Measurements from ENCODE around the gene VANGL2.

VANGL2 gene

DNA sequence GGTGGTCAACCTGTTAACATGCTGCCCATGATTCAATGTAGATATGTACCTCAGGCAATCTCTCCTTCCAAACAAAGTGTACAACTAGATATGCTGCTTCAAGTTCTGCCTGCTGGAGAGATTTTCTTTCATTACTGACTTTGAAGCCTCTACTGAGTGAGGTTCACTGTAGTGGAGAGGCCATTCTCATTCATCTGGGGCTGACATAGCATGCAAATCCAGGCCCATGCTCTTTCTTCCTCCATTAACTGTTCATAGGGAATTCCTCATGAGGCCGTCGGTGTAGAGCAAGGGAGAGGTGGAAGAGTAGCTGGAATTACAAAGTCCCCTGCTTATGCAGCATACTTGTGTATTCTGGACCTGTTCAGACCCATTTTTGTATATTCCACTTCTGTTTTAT is 38.6 kb downstream of the VANGL2 start:
- Mint-ChIP-seq H3K4me1 (ENCODE audit: low read depth) (peaks cover 69% of the 10 kb centered on the region), H3K27me3 (no peaks in the 10 kb centered on the region), H3K27ac (peak overlapping the region; percentile 91), H3K36me3 (ENCODE audit: low read depth) (peaks cover 18% of the 10 kb centered on the region), H3K4me3 (peak overlapping the region; percentile 67), H3K9me3 (peaks cover 24% of the 10 kb centered on the region)

DNA sequence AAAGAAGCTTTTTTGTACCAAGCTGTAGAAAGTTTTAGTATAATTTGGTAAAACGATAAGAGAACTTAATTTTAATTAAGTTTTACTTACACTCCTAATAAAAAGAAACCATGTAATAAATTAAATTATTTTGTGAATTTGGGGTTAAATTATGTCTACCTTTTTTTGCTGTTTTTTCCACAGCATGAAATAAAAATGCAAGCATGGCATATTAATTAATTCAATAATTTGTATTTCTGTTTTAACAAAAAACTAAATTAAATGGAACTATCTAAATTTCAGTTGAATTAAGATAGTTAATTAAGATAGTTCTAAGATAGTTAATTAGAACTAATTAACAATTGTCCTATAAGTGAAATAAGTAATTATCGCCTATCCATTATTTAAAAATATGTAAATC is 39.4 kb downstream of the VANGL2 start:
- Mint-ChIP-seq H3K9me3 (peaks cover 16% of the 10 kb centered on the region), H3K36me3 (ENCODE audit: low read depth) (peaks cover 10% of the 10 kb centered on the region), H3K4me3 (no peak overlapping the region), H3K27ac (no peak overlapping the region), H3K27me3 (no peaks in the 10 kb centered on the region), H3K4me1 (ENCODE audit: low read depth) (peaks cover 69% of the 10 kb centered on the region)

DNA sequence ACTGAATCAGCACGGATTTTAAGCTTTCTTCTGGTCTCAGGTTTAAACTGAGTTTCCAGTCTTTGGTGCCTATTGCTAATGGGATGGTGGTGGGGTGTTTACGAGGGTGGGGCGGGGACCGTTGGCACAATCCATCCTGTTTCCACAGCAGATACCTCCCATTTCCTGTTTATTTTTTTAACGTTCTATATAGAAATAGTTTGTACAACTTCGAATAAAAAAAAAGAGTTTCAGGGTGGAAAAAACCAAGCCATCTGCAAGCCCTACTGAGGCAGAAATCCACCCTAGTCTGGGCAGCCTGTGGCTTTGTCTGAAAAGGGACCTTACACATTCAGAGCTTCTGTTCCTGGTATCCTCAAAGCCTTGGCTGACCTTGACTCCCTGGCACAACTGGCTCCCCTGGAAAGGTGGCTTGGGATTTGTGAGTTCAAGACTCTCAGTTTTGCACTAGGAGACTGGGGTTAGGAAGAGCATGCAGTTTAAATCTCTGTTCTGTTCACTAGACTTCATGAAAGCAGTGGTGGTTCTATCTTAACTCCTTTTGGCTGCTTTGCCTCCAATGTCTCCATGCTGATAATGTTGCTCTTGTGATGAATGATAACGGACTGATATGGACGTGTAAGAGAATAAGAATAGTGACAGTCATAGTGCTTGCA is 46.7 kb downstream of the VANGL2 start:
- Mint-ChIP-seq H3K4me1 (ENCODE audit: low read depth) (peaks cover 82% of the 10 kb centered on the region), H3K27me3 (no peaks in the 10 kb centered on the region), H3K36me3 (ENCODE audit: low read depth) (peaks cover 3% of the 10 kb centered on the region), H3K4me3 (peak overlapping the region; percentile 34), H3K27ac (peak overlapping the region; percentile 56), H3K9me3 (no peaks in the 10 kb centered on the region)

DNA sequence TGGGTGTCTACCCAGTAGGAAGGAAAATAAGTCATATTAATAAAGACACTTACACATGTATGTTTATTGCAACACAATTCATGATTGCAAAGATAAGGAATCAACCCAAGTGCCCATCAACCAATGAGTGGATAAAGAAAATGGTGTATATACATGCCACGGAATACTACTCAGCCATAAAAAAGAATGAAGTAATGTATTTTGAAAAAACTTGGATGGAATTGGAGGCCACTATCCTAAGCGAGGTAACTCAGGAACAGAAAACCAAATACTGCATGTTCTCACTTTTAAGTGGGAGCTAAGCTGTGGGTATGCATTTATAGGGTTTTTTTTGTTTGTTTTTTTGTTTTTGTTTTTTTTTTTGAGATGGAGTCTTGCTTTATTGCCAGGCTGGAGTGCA is 49.1 kb downstream of the VANGL2 start:
- Mint-ChIP-seq H3K9me3 (no peaks in the 10 kb centered on the region), H3K4me3 (no peak overlapping the region), H3K27ac (no peak overlapping the region), H3K36me3 (ENCODE audit: low read depth) (peaks cover 9% of the 10 kb centered on the region), H3K27me3 (no peaks in the 10 kb centered on the region), H3K4me1 (ENCODE audit: low read depth) (peaks cover 86% of the 10 kb centered on the region)

DNA sequence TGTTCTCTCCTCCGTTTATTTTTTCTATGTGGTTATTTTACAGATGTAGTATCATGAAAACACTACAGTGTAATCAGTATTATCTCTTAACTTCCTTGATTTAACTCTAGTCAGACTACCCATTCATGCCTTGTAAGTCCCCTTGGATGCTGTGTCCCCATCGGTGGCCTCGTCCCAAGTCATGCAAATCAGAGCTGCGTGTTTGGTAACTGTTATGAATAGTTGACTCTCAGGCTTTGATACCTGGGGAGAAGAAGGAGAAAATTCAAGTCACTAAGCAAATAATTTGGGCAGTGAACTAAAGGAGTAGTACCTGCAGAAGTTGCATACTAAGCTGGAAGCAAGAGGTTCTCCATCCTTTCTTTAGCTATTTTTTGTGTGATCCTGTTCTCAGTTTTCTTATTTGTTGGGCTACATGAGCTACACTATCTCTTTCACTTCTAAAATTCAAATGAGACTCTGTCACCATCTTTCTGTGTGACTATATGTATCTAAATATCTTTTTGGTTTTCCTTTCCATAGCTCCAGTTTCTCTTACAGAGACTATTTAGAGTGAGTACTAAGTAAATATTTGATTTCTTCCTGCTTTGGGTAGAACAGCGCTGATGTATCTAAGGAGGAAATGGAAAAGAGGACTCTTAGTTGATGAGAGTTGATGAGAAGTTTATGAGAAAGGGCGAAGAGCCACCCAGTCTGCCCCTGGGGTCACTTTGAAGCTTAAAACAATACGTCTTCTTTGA is 50.9 kb downstream of the VANGL2 start:
- Mint-ChIP-seq H3K4me1 (ENCODE audit: low read depth) (peaks cover 88% of the 10 kb centered on the region), H3K4me3 (peak overlapping the region; percentile 54), H3K27ac (peak overlapping the region; percentile 99), H3K36me3 (ENCODE audit: low read depth) (peaks cover 9% of the 10 kb centered on the region), H3K9me3 (no peaks in the 10 kb centered on the region), H3K27me3 (no peaks in the 10 kb centered on the region)

DNA sequence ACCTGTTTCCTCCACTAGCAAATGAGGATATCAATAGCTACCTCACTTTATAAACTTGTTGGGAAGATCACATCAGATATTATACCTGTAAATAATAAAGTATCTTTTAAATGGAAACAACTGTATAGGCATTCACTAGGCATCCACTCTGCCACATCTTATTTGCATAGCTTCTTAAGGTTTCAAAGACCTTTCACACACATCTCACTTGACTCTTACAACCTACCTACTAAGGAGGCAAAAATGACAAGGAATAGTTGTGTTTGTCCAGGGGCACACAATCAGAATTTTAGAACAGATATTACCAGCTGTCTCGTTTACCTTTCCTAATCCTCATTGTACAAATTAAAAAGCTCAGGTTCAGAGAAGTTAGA is 51.5 kb downstream of the VANGL2 start:
- Mint-ChIP-seq H3K4me1 (ENCODE audit: low read depth) (peaks cover 88% of the 10 kb centered on the region), H3K27ac (peak overlapping the region; percentile 99), H3K4me3 (peak overlapping the region; percentile 54), H3K36me3 (ENCODE audit: low read depth) (peaks cover 9% of the 10 kb centered on the region), H3K9me3 (no peaks in the 10 kb centered on the region), H3K27me3 (no peaks in the 10 kb centered on the region)

DNA sequence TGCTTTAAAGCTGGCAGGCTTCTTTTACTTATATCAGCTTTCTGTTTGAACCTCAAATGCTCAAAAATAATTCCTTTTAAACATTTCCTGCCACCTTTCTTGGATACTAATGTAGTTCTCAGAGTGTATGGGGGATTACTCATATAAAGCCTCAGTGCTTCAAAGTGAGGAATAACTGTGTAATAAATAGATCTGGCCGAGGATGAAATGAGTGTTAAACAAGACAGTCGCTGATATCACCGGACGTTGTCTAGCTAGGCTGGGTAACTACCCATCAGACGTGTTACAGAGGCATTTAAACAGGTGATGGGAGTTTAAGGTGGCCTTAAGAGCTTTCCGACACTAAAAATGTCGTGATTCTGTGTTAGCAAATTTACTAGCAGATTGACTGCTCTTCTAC is 53.1 kb downstream of the VANGL2 start:
- Mint-ChIP-seq H3K27me3 (no peaks in the 10 kb centered on the region), H3K4me1 (ENCODE audit: low read depth) (peaks cover 89% of the 10 kb centered on the region), H3K9me3 (no peaks in the 10 kb centered on the region), H3K36me3 (ENCODE audit: low read depth) (peaks cover 18% of the 10 kb centered on the region), H3K4me3 (peak overlapping the region; percentile 64), H3K27ac (peak overlapping the region; percentile 99)

DNA sequence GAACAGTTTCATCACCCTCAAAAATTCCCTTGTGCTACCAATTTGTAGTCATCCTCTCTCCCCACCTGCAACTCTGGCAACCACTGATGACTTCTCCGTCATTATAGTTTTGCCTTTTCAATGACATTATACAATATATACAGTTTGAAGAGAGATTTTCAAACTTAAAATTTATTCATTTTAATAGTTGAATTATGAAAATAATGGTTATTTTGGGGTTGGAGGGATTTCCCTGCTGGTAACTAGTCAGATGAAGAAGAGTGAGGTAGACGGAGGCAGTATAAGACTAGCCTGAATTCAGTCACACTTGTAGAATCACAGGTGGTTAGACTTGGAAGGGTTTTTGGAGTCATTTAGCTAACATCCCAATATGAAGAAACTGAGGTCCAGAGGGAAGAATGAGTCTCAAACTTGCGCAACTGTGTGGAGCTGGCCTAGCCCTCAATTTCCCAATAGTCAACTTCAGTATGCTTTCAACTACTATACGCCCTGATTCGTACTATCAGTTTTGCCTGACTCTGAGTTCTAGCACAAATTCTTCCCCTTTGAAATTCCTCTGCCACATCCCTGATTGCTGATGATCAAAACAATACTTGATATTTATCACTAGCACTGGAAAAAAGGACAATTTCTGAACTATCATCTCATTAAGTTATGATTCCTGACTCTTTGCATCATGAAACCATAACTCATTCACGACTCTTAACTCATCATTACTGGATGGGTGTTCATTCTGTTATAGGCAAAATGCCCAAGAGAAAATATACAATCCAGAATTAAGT is 54.2 kb downstream of the VANGL2 start:
- peak overlapping the region; percentile 97 for H3K27ac Mint-ChIP-seq
- no peaks in the 10 kb centered on the region for H3K9me3 Mint-ChIP-seq
- H3K4me3 Mint-ChIP-seq, result peak overlapping the region; percentile 8
- peaks cover 94% of the 10 kb centered on the region for H3K4me1 Mint-ChIP-seq (ENCODE audit: low read depth)
- H3K27me3 Mint-ChIP-seq, result no peaks in the 10 kb centered on the region
- H3K36me3 Mint-ChIP-seq (ENCODE audit: low read depth), result peaks cover 18% of the 10 kb centered on the region

DNA sequence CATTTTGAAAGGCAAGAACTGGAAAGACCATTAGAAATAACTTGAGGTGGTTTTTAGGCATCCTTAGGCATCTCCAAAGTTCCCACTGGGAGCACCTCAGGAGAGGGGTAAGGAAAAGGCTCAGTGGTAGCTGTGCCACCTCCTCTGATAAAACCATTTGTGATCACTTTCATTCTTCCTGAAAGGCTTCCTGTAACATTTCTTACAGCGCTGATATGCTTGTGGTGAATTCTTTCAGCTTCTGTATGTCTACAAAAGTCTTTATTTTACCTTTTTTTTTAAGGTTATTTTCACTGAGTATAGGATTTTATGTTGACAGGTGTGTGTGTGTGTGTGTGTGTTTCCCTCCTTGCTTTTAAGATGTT is 54.8 kb downstream of the VANGL2 start:
- Mint-ChIP-seq H3K4me3 (peak overlapping the region; percentile 38), H3K27me3 (no peaks in the 10 kb centered on the region), H3K9me3 (no peaks in the 10 kb centered on the region), H3K36me3 (ENCODE audit: low read depth) (peaks cover 18% of the 10 kb centered on the region), H3K27ac (peak overlapping the region; percentile 97), H3K4me1 (ENCODE audit: low read depth) (peaks cover 96% of the 10 kb centered on the region)

DNA sequence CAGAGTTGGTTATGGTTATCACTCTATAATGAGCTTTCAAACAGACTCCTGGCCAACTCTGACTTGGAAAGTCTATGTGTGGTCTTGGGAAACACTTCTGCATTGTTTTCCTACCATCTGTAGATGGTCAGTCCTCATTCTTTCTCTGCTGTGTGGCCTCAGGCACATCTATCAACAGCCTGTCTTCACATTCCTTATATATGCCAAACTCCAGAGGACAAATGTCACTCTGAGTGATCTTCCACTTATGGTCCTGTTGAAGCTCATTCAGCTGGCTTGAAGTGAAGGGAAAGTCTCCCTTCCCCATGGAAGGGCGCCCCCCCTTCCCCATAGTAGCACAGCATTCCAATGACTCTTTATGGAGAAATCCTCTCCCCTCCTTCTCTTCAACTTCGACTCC is 58.7 kb downstream of the VANGL2 start:
- Mint-ChIP-seq H3K4me1 (ENCODE audit: low read depth) (peaks cover 96% of the 10 kb centered on the region), H3K27me3 (no peaks in the 10 kb centered on the region), H3K4me3 (peak overlapping the region; percentile 58), H3K36me3 (ENCODE audit: low read depth) (peaks cover 8% of the 10 kb centered on the region), H3K9me3 (no peaks in the 10 kb centered on the region), H3K27ac (peak overlapping the region; percentile 100)

DNA sequence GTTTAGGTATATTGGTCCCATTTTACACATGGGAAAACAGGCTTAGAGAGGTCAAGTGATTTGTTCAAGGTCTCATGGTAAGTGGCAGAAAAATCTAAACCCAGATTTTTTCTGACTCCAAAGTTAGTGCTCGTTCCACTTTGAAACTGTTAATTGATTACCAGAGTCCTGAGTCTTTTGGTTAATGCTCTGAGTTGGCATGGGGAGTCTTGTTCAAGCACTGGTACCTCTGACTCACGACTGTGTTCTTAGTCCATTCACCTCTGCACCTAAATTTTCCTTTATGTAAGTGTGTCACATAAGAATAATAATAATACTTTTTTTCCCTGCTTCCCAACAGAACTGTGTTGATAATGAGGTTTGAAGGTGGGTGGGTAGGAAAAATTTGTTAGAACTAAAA is 59.3 kb downstream of the VANGL2 start:
- Mint-ChIP-seq H3K36me3 (ENCODE audit: low read depth) (peaks cover 8% of the 10 kb centered on the region), H3K4me3 (peak overlapping the region; percentile 78), H3K4me1 (ENCODE audit: low read depth) (peaks cover 96% of the 10 kb centered on the region), H3K27me3 (no peaks in the 10 kb centered on the region), H3K27ac (peak overlapping the region; percentile 100), H3K9me3 (peaks cover 4% of the 10 kb centered on the region)

DNA sequence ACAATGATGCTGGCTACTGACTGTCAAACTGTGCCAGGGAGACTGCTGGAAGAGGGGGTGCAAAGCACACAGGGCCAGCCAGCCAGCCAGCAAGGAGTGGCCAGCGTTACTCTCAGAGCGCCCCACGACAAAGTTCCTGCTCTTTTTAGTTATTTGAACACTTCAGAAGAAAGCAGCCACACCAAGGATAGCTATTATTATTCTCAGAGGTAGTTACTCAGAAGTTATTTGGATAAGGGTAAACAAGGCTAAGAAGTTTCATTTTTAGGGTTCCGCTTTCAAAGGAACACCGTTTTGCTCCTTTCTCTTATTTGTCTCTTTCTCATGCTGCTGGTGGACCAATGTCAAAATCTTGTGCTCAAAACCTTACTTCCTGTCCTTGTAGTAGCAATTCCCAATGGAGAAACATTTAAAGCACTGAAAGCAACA is 59.9 kb downstream of the VANGL2 start:
- Mint-ChIP-seq H3K4me3 (peak overlapping the region; percentile 78), H3K36me3 (ENCODE audit: low read depth) (peaks cover 8% of the 10 kb centered on the region)

DNA sequence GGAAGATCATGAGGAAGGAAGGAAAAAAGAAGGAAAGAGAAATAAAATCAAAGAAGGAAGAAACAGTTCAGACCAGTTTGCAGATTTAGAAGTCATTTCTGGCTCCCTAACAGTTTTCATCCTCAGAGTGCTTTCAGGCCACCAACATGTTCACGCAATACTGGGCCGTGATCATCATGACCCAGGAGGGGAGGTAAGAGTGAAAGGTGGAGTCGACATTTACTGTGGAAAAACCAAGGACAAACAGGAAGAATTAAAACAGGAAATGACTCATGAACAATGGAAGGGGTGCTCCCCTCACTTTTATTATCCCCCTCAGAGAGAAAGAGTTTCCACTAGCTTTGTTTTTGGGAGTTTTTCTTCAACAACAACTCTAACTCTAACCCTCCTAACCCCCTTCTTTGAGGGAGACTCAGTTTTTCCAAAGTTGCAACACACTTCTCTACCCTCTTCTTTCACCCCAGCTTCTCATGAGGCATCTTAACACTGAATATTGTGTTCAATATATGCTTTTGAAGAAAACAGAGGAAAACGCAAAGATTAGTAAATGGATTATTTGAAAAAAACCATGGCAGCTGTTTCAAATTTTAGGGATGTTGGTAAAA is 60.4 kb downstream of the VANGL2 start:
- Mint-ChIP-seq H3K27ac (peak overlapping the region; percentile 100), H3K9me3 (peaks cover 4% of the 10 kb centered on the region), H3K4me1 (ENCODE audit: low read depth) (peaks cover 96% of the 10 kb centered on the region), H3K4me3 (peak overlapping the region; percentile 78), H3K36me3 (ENCODE audit: low read depth) (peaks cover 8% of the 10 kb centered on the region), H3K27me3 (no peaks in the 10 kb centered on the region)

More for the DNA sequence above, 59.9 kb downstream of the VANGL2 start:
- peaks cover 4% of the 10 kb centered on the region for H3K9me3 Mint-ChIP-seq
- peak overlapping the region; percentile 100 for H3K27ac Mint-ChIP-seq
- peaks cover 96% of the 10 kb centered on the region for H3K4me1 Mint-ChIP-seq (ENCODE audit: low read depth)
- H3K27me3 Mint-ChIP-seq, result no peaks in the 10 kb centered on the region

DNA sequence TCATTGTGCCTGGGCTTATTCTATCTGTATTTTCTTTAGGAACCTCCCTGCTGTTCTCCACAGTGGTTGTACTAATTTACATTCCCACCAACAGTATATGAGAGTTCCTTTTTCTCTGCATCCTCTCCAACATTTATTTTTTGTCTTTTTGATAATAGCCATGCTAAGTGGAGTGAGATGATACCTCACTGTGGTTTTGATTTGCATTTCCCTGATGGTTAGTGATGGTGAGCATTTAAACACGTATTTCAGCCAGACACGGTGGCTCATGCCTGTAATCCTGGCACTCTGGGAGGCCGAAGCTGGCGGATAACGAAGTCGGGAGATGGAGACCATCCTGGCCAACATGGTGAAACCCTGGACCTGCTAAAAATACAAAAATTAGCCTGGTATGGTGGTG is 64.8 kb downstream of the VANGL2 start:
- H3K27ac Mint-ChIP-seq, result peak overlapping the region; percentile 97
- H3K4me1 Mint-ChIP-seq (ENCODE audit: low read depth), result peaks cover 85% of the 10 kb centered on the region
- H3K27me3 Mint-ChIP-seq, result no peaks in the 10 kb centered on the region
- H3K4me3 Mint-ChIP-seq, result peak overlapping the region; percentile 35
- H3K9me3 Mint-ChIP-seq, result peaks cover 4% of the 10 kb centered on the region
- no peaks in the 10 kb centered on the region for H3K36me3 Mint-ChIP-seq (ENCODE audit: low read depth)

DNA sequence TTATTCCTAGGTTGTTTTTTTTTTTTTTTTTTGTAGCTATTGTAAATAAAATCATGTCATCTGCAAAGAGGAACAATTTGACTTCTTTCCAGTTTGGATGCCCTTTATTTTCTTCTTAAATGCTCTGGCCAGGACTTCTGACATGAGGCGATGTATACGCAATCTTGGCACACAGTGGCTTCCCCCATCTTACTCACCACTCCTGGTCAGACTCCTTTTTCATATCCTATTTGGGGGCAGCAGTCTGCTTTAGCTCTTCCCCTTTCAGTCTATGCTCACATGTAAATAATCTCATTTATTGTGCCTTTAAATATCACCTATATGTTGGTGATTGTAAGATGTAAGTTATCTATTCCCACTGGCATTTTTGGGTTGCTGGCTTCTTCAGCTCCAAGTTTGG is 66.6 kb downstream of the VANGL2 start:
- Mint-ChIP-seq H3K4me1 (ENCODE audit: low read depth) (peaks cover 67% of the 10 kb centered on the region), H3K27me3 (no peaks in the 10 kb centered on the region), H3K4me3 (peak overlapping the region; percentile 3), H3K9me3 (peaks cover 4% of the 10 kb centered on the region), H3K36me3 (ENCODE audit: low read depth) (no peaks in the 10 kb centered on the region), H3K27ac (peak overlapping the region; percentile 97)
